Mammary microvascular endothelial cell (primary cell): Measurements from ENCODE around the gene ST8SIA2. TPM values are rescaled to one million over a fixed set of nuclear protein-coding genes. Genes with fewer than 3 reads are reported as not detected.

Experiments used
- total RNA-seq: library from RNA; depleted of rRNA; stranded (reverse); fragments of >200 nt; gene quantifications from 2 replicates; pipeline ENCODE4 v1.2.3, GENCODE V29; 2015

Gene ST8SIA2, protein sequence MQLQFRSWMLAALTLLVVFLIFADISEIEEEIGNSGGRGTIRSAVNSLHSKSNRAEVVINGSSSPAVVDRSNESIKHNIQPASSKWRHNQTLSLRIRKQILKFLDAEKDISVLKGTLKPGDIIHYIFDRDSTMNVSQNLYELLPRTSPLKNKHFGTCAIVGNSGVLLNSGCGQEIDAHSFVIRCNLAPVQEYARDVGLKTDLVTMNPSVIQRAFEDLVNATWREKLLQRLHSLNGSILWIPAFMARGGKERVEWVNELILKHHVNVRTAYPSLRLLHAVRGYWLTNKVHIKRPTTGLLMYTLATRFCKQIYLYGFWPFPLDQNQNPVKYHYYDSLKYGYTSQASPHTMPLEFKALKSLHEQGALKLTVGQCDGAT
- total RNA-seq = not detected in 2 replicates

DNA sequence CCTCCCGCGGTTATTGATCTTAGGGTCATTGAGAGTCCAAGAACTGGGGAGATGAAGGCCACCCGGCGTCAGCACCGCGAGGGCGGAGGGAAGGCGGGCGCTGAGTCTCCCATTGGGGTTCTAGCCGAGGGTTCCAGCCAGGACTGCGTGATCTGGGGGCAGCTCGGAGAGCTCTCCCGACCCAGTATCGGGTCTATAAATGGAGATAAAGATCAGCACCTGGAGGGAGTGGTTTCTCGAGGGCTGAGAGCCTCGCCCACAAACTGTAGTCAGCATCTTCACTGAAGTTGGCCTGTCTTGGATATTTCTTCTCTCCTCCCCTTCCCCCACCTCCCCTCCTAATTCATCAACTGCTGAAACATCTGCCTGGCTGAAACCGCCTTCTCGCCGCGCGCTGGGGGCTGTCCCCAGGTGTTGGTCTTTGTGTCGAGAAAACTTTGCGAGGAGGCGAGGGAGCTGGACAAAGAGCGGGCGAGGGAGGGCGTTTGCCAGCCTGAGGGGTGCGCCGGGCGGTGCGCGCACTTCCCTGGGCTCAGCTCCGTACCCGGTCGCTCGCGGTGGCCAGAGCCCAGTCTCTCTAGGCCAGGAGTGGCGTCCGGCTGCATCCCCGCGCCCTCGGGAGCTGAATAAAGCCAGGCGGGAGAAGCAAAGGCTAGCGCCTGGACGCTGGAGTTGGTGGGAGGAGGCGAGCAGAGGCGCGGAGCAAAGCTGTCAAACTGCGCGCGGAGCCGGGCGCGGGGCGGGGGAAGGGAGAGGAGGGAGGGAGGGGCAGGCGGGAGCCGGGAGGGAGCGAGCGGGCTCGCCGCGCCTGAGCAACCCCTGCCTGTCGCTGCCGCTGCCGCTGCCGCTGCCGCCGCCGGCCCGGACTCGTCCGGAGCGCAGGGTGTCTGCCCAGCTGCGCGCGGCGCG is at the start of gene ST8SIA2:
ST8SIA2 (plus strand) TSS at position 811 of the 909 bp plus-strand sequence. CDS start 184 bp downstream, outside the sequence.

